ENCODE data around the gene PAQR5.

DNA sequence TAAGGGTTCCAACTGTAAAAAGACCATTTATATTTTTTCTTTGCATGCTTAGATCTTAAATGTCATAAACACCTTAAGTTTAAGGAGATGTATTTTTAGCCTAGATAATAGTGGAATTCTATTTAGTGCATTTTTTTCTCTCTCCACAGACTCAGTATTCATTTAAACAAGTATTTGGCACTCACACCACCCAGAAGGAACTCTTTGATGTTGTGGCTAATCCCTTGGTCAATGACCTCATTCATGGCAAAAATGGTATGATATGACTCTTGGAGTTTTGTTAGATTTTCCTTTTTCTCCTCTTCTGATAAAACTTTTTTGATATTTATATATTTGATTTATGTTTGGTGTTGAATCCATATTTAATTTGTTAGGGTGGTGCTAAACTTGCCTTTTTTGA, 122.8 kb downstream of the PAQR5 start:
- no peak for TF ChIP-seq CTCF (IDR thresholded peaks at IDR 0.05)
- TF ChIP-seq POLR2AphosphoS5 (IDR thresholded peaks at IDR 0.05) = no peak
- TF ChIP-seq POLR2A (IDR thresholded peaks at IDR 0.05) = no peak
- no peak for TF ChIP-seq EP300 (IDR thresholded peaks at IDR 0.05)

Data from gastroesophageal sphincter (tissue), 3 donors.